Measurements from ENCODE around the gene PTPRN2. TPM values are rescaled to one million over a fixed set of nuclear protein-coding genes. Genes with fewer than 3 reads are reported as not detected.

Gene PTPRN2
- total RNA-seq, 1 donor from 2014 or later, result 7.8 TPM

DNA sequence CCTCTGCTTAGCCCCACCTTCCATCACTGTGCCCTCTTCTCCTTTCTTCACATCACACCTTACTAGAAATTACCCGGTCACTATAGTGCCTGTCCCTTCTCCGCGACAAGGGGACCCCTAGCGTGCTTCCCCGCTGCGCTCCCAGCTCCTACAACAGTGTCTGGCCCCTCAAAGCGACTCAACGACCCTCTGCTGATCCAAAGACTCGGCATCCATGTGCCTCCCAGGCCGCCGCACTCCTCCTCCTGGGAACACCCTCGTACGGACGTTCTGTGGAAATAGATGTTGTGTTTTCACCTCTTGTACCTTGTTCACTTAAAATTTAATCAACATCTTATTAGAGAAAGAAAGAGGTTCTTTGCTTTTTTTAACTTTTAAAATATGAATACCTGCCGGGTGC, 787.3 kb downstream of the PTPRN2 start:
- no peak for DNase-seq (ENCODE audit: low spot score)

DNA sequence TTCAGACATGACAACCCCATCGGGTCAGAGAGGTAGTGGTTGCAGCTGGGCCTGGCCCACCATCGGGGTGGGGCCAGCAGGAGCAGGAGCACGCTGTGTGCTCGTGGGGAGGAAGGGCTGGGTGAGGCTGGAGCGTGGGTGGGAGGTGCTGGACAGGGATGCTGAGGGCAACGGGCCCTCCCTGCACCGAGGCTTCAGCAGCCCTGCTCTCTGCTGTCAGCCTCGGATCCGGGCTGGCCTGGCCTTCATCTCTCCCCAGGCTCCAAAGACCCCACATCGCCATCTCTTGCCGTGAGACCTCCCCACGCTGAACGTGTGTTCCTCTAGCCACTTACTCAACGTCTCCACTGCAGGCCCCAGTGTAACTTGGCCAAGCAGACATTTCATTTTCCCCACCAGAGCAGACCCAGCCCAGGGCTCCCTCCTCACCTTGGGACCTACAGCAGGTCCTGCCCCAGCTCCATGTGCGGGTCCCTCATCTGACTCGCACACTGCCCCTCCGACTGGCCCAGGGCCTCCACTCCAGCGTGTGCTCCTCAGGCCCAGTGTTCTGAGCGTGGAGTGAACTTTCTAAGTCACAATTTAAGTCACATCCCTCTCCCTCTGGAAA, 788.4 kb downstream of the PTPRN2 start:
- DNase-seq (ENCODE audit: low spot score), result no peak

DNA sequence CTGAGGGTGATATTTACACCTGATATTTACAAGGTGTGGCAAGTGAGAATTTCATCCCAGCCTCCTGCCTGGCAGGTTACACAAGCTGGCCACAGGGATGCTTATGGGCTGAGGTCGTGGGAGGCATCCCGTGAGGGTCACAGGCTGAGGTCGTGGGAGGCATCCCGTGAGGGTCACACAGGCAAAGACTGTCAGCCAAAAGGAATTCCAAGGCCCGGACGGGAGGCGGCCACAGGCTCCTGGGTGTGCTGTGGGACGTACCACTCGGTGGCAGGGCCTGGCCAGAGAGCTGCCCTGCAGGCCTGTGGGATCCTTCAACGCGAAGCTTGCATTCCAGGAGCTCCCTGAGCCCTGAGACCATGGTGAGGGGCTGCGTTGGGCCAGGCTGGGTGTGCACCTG, 790.3 kb downstream of the PTPRN2 start:
- no peak for DNase-seq (ENCODE audit: low spot score)

DNA sequence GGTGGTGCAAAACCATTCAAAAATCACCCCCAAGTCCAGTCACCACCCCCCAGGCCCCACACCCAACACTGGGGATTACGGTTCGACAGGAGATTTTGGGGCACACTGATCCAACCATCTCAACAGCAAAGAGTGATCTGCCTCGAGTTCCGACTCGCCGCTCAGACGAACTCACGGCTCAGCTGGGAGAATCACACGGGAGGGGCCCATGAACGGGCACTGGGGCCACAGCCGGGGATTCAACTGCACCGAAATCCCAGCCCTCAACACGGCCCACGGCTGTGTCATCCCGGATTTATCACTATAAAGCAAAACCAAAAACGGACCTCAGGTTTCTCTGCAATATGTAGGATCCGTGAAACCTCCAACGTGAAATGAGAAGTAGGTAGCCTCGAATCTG, 790.8 kb downstream of the PTPRN2 start:
- no peak for DNase-seq (ENCODE audit: low spot score)

DNA sequence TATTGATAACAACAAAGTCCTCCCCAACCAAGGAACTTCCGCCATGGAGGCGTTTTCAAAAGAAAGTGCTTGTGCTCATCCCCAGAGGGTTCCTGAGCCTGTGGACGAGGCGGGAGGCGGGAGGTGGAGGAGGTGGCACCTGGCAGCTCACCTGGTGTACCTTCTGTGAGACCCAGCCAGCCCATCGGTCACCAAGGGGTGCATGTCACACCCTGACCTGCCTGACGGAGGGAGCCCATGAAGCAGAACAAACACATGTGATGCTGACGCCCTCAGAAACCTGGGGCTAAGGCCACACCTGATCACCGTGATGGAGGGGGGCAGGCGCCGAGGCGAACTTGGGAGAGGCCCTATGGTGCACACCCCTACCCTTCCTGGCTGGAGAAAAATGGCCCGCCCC, 792.0 kb downstream of the PTPRN2 start:
- no peak for DNase-seq (ENCODE audit: low spot score)

DNA sequence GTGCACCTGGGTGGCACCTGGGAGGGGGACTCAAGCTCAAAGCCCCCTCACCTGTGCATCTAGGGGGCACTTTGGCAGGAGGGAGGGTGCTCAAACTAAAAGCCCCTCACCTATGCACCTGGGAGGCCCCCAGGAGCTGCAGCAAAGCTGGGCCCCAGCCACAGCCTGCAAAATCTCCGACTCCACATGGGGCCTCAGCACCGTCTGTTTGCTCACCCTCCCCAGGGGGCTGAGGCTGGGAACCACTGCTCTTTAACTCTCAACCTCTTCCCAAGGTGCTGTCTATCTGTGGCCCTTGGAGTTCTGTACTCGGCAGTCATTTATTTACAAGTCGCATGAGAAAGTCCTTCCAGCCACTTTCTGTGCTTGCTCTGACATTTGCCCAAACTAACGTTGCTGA, 792.4 kb downstream of the PTPRN2 start:
- DNase-seq (ENCODE audit: low spot score), result no peak

DNA sequence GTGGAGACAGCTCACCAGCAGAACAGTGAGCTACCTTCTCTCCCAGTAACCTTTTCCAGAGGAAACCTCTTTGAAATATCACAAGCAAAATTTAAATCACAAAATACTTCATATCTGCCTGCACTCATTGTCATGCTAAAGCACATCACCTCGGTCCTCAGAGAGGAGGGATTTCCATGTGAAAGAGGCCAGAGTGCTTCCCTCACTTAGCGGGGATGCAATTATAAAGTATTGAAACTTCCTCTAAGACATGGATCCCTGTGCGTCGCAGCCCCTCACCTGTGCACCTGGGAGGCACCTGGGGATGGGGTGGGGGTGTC, 792.9 kb downstream of the PTPRN2 start:
- no peak for DNase-seq (ENCODE audit: low spot score)

DNA sequence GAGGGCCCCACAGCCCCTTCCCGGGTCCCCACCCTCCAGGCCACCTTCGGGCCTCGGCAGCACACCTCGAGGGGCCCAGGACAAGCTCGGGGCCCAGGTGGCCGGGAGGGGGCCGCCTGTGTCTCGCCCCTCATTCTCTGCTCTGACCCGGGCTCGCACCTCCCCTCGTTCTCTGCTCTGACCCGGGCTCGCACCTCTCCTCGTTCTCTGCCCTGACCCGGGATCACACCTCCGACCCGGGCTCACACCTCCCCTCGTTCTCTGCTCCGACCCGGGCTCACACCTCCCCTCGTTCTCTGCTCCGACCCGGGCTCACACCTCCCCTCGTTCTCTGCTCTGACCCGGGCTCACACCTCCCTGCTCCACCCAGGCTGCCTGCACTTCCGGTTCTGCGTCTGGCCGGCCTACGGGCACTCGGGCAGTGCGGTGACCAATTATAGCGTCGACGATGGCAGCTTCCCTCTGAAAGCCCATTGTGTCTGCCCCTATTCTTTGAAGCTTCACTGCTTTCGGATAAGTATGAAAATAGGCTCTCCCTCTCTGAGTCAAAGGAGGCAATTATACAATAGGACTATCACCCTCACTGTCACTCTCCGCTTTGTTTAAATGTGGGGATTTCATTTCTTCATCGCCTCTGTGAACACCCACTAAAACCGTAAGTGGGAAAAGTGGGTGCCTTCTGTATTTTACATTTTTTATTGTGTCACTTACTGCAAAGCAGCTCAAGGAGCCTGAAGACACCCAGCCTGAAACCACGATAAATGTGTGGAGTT, 793.5 kb downstream of the PTPRN2 start:
- no peak for DNase-seq (ENCODE audit: low spot score)

DNA sequence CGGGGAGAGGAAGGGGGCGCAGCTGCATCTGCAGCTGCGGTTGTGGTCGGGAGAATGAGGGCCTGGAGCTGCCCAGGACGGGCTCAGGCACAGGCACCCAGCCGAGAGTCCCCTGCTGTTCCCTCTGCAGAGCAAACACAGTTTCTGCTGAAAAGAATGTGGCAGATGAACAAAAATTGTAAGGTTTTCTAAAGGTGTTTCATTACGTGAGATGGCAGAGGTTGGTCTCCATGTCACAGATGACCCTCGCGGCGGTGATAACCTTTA, 794.6 kb downstream of the PTPRN2 start:
- no peak for DNase-seq (ENCODE audit: low spot score)

DNA sequence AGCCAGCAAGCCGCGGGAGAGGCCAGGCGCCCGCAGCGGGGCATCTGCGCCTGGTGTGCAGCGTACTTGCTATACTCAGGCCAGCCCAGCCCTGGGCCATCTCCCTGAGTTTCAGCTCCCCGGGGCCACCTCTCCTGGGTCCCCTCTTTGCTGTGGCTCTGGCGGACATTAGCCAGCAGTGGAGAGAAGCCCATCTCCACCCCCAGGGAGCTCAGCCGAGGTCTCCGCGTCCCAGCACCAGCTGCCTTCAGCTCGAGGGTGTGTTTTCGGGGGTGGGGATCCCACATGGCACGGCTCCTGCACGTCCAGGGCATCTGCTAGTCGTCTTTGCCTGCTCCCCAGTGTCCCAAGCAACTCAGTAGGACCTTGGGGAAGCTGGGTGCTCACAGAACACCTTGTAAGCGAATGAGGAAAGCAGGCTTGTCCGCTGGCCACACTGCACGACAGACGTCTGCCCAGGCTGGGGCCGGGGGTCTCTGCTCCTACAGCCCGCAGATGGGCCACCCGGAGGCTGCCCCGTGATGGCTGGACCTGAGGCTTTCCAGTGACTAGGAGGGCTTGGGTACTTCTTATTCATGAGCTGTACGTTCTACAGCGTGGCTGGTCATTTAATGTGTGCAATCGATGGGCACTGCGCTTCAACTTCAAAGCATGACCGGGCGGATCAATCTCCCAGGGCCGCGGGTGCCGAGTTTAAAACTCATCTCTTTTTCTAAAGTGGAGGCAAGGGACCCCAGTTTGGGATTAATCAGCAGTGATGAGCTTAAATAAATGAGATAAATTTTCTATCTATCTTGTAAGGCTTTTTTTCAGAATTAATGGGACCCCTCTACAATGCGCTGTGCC, 795.2 kb downstream of the PTPRN2 start:
- DNase-seq (ENCODE audit: low spot score), result no peak

DNA sequence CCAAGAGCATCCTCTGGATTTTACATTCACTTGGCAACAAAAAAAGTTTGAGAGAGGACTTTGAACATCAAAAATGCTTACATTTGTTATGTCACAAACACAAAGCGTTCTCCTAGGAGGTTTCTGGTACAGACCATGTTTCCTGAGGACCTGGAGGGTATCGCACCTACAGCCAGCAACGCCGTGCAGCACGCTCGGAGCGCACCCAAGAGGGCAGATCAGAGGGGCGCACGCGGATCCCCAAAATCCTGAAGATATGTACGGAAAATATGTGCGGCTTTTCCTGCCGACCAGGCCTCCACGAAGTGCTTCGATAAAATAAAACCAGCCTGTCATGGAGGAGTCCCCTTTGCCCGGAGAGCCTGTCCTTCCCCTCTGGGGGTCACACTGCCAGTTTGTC, 796.0 kb downstream of the PTPRN2 start:
- DNase-seq (ENCODE audit: low spot score), result no peak

DNA sequence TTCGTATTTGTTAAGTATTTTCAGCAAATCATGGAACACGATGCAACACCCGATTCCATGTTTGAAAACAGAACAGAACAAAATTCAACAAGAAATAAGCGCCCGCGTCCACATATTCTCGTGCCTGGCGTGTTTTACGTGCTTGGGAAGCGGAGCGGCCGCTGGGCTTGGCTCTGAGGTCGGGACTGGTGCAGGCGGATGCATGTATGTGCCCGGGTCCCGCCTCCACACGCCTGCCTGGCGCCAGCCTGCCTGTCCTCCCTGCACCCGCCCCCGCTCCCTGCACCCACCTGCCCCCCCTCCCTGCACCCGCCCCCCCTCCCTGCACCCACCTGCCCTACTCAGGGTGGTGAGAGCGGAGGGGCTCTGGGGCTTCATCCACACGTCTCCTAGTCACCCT, 796.4 kb downstream of the PTPRN2 start:
- no peak for DNase-seq (ENCODE audit: low spot score)

DNA sequence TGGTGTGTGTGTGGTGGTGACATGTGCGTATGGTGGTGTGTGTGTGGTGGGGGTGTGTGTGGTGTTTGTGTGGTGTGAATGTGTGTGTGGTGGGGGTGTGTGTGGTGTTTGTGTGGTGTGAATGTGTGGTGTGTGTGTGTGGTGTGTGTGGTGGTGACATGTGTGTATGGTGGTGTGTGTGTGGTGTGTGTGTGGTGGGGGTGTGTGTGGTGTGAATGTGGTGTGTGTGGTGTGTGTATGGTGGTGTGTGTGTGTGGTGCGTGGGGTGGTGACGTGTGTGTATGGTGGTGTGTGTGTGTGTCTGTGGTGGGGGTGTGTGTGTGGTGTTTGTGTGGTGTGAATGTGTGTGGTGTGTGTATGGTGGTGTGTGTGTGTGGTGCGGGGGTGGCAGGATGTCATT, 797.7 kb downstream of the PTPRN2 start:
- no peak for DNase-seq (ENCODE audit: low spot score)

DNA sequence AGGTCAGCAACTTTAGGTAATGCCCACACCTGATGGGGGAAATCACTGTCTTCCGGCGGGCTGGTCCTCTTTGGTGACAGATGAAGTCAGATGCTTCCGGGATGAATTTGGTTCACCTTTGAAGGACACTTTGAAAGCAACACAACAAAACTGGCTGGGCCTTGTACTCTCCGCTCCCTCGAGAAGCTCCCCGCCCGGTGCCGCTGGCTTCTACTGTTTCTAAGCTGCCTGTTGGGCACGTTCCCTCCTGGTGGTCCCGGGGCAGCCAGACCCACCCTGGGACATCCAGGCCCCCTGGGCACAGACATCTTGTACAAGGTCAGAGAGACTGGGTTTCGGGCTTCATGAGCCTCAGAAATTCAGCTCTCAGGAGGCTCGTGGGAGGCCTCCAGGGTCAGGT, 798.5 kb downstream of the PTPRN2 start:
- no peak for DNase-seq (ENCODE audit: low spot score)

DNA sequence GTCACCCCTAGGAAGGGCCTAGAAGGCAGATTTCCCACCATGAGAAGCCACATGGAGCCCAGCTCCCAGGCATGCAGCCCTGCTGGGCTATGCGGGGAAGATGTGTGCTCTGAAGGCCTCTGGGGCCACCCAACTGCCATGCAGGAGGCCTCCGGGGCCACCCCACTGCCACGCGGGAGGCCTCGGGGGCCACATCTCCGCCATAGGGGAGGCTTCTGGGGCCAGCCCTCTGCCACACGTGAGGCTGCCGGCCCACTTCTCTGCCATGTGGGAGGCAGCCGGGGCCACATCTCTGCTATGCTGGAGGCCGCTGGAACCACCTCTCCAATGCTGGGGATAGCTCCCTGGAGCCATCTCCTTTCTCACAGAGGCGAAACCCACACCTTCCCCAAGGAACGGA, 799.0 kb downstream of the PTPRN2 start:
- DNase-seq (ENCODE audit: low spot score), result no peak

DNA sequence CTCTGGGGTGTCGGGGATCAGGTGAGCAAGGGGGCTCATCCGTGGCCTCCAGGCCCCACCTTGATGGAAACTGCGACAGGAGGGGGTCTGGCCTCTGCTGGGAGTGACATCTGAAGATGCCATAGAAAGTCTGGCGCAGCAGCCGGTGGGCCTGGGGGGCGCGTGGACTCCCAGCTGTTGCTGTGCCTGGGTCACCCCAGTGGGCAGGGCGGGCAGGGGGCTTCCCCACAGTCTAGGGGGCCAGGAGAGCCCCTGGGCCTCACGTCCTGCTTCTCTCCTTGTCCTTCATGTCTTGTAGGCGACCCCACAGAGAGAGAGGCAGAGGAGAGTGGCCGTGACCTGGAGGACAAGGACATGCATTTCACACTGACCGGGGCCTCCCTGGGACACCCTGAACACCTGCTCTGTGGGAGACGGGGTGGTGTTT, 800.3 kb downstream of the PTPRN2 start:
- DNase-seq (ENCODE audit: low spot score), result no peak

DNA sequence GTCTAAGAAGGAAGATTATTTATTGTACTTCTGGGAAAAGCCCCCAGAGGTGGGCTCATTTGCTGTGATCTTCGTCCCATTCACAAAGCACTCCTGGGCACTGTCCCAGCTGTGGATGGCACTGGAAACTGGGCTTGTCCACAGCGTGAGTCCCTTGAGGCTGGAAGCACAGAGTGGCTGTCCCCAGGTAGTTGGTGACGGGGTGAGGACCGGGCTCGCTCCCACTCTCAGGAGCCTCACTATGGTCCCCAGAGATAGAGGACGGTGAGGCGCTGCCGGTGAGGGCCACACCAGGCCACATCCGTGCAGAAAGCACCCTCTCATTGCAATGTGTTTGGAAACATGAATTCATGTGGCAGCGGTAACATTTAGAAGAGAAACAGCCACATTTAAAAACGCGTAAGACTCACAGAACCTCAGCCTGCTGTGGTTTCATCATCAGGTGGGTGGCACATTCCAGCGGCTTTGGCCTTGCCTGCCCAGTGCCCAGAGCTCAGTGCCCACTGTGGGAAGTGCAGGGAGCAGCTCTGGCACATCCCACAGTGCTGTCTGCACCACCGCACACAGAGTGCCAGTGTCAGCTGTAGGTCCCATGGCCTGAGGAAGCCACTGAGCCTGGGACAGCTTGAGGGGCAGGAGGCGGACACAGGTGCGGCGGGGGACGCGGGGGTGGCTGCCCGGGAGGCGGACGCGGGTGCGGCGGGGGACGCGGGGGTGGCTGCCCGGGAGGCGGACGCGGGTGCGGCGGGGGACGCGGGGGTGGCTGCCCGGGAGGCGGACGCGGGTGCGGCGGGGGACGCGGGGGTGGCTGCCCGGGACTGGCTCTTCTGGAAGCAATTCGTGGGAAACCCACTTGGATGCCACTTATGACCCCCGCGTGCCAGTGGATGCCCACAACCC, 801.0 kb downstream of the PTPRN2 start:
- no peak for DNase-seq (ENCODE audit: low spot score)

DNA sequence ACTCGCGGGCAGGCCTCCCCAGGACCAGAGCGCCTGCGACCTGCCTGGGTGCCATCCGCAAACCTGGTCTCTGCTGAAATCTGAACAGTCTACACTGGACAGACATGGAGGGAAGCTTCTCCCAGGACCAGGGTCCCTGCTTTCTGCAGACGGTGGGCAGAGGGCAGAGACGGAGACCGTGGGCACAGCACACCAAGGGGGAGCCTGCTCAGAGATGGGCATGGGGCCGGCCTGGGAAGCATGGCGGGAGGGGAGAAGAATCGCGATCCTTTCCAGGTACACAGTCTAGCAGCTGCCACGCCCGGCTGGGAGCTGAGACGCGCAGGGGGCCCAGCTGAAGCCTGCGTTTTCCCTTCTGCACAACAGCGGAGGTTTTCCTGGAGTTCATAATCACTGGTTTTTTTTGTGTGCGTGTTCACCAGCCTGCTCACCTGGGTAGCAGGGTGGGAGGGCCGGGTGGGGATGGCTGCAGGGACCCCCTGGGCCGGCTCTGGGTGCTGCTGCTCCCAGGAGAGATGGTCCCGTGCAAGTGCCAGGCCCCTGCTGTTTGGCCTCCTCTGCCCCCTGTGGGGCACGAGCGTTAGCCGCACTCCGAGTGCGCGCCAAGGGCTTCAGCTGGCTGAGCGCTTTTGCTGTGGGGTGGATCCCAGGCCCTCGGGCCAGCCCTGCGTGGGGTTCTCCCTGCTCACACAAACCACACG, 802.0 kb downstream of the PTPRN2 start:
- no peak for DNase-seq (ENCODE audit: low spot score)

DNA sequence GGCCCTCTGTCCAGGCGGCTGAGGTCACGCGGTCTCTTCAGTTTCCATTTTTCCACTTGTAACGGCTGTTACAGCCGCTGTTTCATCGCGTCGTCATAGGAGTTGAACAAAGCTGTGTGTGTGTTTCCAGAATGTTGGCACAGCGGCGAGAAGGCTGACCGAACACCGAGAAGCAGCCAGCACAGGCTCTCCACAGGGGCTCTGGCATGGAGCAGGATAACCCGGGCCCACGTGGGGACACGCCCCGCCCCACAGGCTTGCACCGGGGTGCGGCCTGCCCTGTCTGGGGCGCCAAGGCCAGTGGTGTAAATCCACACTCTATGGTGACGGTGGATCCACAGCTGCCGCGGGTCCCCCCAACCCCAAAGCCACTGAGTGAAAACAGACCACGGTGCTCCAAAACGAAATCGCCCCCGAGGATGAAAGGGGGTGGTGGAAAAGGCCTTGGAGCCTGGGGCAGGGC, 802.6 kb downstream of the PTPRN2 start:
- DNase-seq (ENCODE audit: low spot score), result no peak

DNA sequence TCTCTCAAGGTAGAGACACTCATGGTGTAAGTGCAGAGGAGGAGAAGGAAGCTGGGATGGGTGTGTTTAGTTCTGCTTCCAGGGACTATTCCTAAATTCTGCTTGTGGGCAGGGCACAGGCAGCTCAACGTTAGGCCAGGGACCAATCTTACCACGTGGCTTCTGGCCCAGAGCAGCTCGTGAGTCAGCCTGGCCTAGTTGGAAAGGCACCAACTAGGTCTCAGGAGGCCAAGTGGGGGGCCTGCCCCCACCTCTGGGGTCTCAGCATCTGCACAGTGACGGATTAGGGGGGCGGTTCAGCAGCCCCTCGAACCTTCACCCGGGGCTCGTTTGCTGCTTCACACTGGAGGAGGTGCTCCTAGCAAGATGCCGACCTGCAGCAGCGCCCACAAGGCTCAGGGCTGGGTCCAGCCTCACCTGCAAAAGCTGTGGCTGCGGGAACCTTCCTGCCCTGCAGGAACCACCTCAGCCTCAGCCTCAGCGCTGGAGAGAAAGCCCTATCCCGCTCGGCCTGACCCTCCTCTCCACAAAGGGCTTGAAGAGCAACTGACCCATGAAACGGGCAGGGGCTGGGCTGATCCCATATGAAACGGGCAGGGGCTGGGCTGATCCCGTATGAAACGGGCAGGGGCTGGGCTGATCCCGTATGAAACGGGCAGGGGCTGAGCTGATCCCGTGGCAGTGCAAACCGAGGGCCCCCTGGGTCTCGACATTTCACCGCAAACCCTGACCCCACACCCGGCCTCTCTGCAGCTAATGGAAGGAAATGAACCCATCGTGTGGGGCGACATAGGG, 803.4 kb downstream of the PTPRN2 start:
- no peak for DNase-seq (ENCODE audit: low spot score)

DNA sequence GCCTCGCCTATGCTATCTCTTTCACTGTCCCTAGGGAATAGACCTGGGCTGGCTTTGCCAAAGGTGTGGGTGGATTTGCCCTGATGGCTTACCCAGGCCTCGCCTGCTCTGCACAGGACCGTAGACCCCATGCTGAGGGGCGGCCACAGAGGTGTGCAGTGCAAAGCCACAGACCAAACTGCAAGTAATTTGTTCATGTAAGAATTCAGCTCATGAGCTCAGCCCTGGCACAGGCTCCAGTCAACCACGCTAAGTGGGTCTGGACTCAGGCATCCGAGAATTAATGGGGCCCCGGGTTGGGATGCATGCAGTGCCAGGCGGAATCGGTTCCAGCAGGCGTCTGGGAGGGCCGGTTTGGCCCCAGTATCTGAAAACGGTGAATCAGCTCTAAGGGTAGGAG, 805.6 kb downstream of the PTPRN2 start:
- no peak for DNase-seq (ENCODE audit: low spot score)
